ENCODE data around the gene TMEM128.
"Not testable (repeated sequence)": the region's sequence is repeated elsewhere in the genome, so short reads cannot be mapped to it uniquely, and the experiment has no call there.

Gene TMEM128

DNA sequence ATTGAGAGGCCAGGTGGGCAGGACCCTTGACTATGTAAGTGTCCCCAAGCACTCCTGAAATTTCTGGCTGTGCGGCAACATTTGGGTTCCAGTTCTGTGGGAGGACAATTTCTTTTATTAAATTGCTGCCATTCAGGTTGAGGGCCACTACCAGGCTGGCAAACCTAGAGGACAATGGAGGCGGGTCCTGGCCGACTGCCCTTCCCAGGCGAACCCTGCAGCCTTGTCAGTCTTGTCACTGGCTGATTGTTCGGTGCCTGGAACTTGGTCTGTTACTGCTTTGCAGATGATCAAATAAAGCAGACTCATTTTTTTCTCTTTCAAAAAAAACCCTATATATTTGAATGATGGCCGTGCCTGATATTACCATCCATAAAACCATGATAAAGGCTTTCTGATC, 6.6 kb upstream of the TMEM128 start:
- Histone ChIP-seq H3K9me3 (ENCODE audit: control insufficient read depth, low read length) (no peaks in the 10 kb centered on the region), H3K4me3 (ENCODE audit: extremely low read depth, insufficient read depth, low read length, poor library complexity, severe bottlenecking) (no peak overlapping the region), H3K27ac (ENCODE audit: low read depth, low read length, severe bottlenecking) (no peak overlapping the region), H3K4me1 (ENCODE audit: control insufficient read depth, insufficient read depth, low read length, poor library complexity, severe bottlenecking) (no peaks in the 10 kb centered on the region), H3K36me3 (ENCODE audit: control insufficient read depth, insufficient read depth, low read length) (no peaks in the 10 kb centered on the region)
- 84 to 92% methylated on average over 5 to 6 of the region's 6 CpGs for WGBS, 2 experiments (ENCODE audit: insufficient coverage in 2 of 2)

DNA sequence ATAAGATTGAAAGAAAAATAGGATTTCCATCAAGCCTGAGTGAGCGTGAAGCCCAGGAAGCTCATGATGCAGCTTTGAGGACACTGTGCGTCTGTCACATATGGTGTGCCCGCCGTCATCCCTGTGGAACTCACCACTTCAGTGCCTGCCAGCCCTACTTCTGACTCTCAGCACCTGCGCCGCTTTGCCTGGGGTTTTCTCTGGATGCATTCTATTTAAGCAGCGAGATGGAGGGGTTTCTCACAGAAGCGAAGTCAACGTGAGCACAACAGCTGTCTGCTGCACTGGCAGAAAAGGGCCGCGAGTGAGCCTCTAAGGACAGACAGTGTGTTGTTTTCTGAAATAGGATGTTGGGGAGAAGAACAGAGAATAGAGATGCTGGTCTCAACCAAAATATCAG, 6.2 kb upstream of the TMEM128 start:
- H3K9me3 ChIP-seq (ENCODE audit: control insufficient read depth, low read length): no peaks in the 10 kb centered on the region
- H3K4me3 ChIP-seq (ENCODE audit: extremely low read depth, insufficient read depth, low read length, poor library complexity, severe bottlenecking): no peak overlapping the region
- H3K36me3 ChIP-seq (ENCODE audit: control insufficient read depth, insufficient read depth, low read length): no peaks in the 10 kb centered on the region
- no peak overlapping the region for H3K27ac ChIP-seq (ENCODE audit: low read depth, low read length, severe bottlenecking)
- WGBS, 2 experiments (ENCODE audit: insufficient coverage in 2 of 2): 84 to 93% methylated on average over 9 to 10 of the region's 11 CpGs
- H3K4me1 ChIP-seq (ENCODE audit: control insufficient read depth, insufficient read depth, low read length, poor library complexity, severe bottlenecking): no peaks in the 10 kb centered on the region

DNA sequence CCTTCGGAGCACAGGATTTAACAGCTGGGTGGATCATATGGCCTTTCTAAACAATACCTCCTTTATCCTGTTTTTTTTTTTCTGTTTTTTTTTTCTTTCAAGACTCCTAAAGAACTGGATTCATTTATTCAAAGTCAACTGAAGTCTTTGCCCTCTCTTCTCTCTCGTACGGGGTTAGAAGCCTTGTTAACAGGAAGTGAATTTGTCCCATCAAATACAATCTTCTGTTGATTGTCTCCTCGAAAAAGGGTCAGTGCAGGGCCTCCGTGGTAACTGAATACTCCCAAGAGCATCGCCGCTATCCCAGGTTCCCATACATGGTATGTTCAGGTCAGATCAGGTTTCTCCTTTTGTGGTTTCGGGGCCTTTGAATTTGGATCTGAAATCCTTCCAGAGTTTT, 1.8 kb upstream of the TMEM128 start:
- H3K27ac ChIP-seq (ENCODE audit: low read depth, low read length, severe bottlenecking): no peak overlapping the region
- 92 to 95% methylated on average over 7 to 8 of the region's 8 CpGs for WGBS, 2 experiments (ENCODE audit: insufficient coverage in 2 of 2)
- H3K4me3 ChIP-seq (ENCODE audit: extremely low read depth, insufficient read depth, low read length, poor library complexity, severe bottlenecking): no peak overlapping the region
- H3K9me3 ChIP-seq (ENCODE audit: control insufficient read depth, low read length): no peaks in the 10 kb centered on the region
- peaks cover 5% of the 10 kb centered on the region for H3K4me1 ChIP-seq (ENCODE audit: control insufficient read depth, insufficient read depth, low read length, poor library complexity, severe bottlenecking)
- H3K36me3 ChIP-seq (ENCODE audit: control insufficient read depth, insufficient read depth, low read length): peaks cover 11% of the 10 kb centered on the region

DNA sequence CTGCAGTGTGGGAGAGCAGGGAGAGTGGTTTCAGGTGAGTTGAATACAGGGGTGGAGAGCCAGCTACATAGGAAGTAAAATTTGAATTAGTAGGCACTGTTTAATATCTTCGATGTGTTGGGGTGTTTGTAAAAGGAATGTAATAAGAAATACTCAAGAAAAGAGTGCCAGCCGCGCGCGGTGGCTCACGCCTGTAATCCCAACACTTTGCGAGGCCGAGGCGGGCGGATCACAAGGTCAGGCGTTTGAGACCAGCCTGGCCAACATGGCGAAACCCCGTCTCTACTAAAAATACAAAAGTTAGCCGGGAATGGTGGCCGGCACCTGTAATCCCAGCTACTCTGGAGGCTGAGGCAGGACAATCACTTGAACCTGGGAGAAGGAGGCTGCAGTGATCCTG, 1.3 kb upstream of the TMEM128 start:
- not testable (repeated sequence) for H3K4me3 ChIP-seq (ENCODE audit: extremely low read depth, insufficient read depth, low read length, poor library complexity, severe bottlenecking); H3K4me1 ChIP-seq (ENCODE audit: control insufficient read depth, insufficient read depth, low read length, poor library complexity, severe bottlenecking); H3K9me3 ChIP-seq (ENCODE audit: control insufficient read depth, low read length); H3K27ac ChIP-seq (ENCODE audit: low read depth, low read length, severe bottlenecking)
- peaks cover 17% of the 10 kb centered on the region for H3K36me3 ChIP-seq (ENCODE audit: control insufficient read depth, insufficient read depth, low read length)
- WGBS, 2 experiments (ENCODE audit: insufficient coverage in 2 of 2): 92 to 95% methylated on average over 12 to 13 of the region's 15 CpGs

DNA sequence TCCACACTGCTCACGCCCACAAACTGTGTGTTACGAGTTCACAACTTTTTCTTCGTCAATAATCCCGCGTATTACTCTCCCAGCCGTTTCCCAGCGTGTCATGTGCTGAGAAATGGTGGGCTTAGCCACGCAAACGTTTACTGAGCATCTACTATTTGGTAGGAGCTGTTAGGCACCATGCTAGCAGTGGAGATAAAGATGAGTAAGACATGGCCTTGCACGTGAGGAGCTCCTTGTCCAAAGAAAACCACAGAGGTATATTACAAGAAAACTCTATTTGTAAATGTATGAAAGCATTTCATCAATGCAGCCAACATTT, 821 bp upstream of the TMEM128 start:
- 52 to 67% methylated on average over 7 to 9 of the region's 10 CpGs for WGBS, 2 experiments (ENCODE audit: insufficient coverage in 2 of 2)
- Histone ChIP-seq H3K36me3 (ENCODE audit: control insufficient read depth, insufficient read depth, low read length) (peaks cover 22% of the 10 kb centered on the region), H3K27ac (ENCODE audit: low read depth, low read length, severe bottlenecking) (peak overlapping the region; percentile 96), H3K4me1 (ENCODE audit: control insufficient read depth, insufficient read depth, low read length, poor library complexity, severe bottlenecking) (peaks cover 5% of the 10 kb centered on the region), H3K4me3 (ENCODE audit: extremely low read depth, insufficient read depth, low read length, poor library complexity, severe bottlenecking) (peak overlapping the region; percentile 85), H3K9me3 (ENCODE audit: control insufficient read depth, low read length) (no peaks in the 10 kb centered on the region)

DNA sequence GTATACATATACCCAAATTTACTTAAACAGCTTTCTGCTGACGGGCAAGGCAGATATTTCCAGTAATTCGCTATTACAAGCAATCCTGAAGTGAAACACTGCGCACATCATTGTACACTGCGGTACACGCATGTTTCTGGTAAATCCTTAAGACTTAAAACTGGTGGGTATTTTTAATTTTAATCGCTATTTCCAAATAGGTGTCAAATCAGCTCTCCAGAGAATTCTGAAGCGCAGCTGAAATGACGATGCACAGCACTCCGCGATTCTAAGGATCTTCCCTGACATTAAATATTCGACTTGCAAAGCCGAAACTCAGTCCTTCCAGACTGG, 361 bp downstream of the TMEM128 start:
- 1 to 3% methylated on average over 8 to 10 of the region's 12 CpGs for WGBS, 2 experiments (ENCODE audit: insufficient coverage in 2 of 2)
- H3K4me3 ChIP-seq (ENCODE audit: extremely low read depth, insufficient read depth, low read length, poor library complexity, severe bottlenecking): peak overlapping the region; percentile 85
- H3K27ac ChIP-seq (ENCODE audit: low read depth, low read length, severe bottlenecking): peak overlapping the region; percentile 96
- H3K36me3 ChIP-seq (ENCODE audit: control insufficient read depth, insufficient read depth, low read length): peaks cover 31% of the 10 kb centered on the region
- no peaks in the 10 kb centered on the region for H3K9me3 ChIP-seq (ENCODE audit: control insufficient read depth, low read length)
- peaks cover 5% of the 10 kb centered on the region for H3K4me1 ChIP-seq (ENCODE audit: control insufficient read depth, insufficient read depth, low read length, poor library complexity, severe bottlenecking)

DNA sequence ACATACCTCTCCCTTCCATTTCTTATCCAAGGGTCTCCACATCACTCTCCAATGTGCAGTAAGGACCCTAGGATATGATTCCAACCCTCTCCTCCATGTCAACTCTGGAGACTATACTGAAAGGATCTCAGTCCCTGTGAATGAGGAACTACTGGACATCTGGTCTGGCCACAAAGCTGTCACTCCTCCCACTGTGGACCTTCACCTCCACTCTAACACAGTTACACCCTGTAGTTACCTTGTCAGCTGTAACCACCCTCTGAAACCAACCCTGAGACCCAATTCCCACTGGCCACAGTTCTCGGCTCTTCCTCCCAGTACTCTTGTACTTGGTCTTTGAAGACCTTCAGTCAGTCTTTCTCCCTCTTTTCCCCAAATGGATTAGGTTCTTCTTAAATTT, 2.9 kb downstream of the TMEM128 start:
- H3K36me3 ChIP-seq (ENCODE audit: control insufficient read depth, insufficient read depth, low read length): peaks cover 54% of the 10 kb centered on the region
- 94 to 100% methylated on average over 1 of the region's 1 CpG for WGBS, 2 experiments (ENCODE audit: insufficient coverage in 2 of 2)
- H3K4me3 ChIP-seq (ENCODE audit: extremely low read depth, insufficient read depth, low read length, poor library complexity, severe bottlenecking): no peak overlapping the region
- H3K27ac ChIP-seq (ENCODE audit: low read depth, low read length, severe bottlenecking): no peak overlapping the region
- H3K9me3 ChIP-seq (ENCODE audit: control insufficient read depth, low read length): no peaks in the 10 kb centered on the region
- peaks cover 5% of the 10 kb centered on the region for H3K4me1 ChIP-seq (ENCODE audit: control insufficient read depth, insufficient read depth, low read length, poor library complexity, severe bottlenecking)

DNA sequence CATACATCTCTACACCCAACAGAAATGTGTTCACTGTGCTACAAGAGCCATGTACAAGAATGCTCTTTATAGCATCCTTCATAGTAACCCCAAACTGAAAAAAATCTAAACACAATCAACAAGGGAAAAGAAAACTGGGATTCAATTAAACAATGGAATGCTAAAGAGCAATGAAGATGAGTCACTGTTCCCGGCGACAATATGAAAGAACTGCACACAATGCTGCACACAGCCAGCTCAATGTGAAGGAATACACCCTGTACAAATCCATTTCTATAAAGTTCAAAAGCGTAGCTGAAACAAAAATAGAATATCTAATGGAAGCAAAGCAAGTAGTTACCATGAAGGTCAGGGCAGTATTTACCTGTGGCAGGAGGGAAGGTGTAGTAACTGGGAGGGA, 8.5 kb downstream of the TMEM128 start:
- not testable (repeated sequence) for H3K4me3 ChIP-seq (ENCODE audit: extremely low read depth, insufficient read depth, low read length, poor library complexity, severe bottlenecking); H3K27ac ChIP-seq (ENCODE audit: low read depth, low read length, severe bottlenecking); H3K4me1 ChIP-seq (ENCODE audit: control insufficient read depth, insufficient read depth, low read length, poor library complexity, severe bottlenecking); H3K9me3 ChIP-seq (ENCODE audit: control insufficient read depth, low read length)
- H3K36me3 ChIP-seq (ENCODE audit: control insufficient read depth, insufficient read depth, low read length): peaks cover 59% of the 10 kb centered on the region
- no CpG with 5 or more reads among the region's 3 CpGs for WGBS, 2 experiments (ENCODE audit: insufficient coverage in 2 of 2)

DNA sequence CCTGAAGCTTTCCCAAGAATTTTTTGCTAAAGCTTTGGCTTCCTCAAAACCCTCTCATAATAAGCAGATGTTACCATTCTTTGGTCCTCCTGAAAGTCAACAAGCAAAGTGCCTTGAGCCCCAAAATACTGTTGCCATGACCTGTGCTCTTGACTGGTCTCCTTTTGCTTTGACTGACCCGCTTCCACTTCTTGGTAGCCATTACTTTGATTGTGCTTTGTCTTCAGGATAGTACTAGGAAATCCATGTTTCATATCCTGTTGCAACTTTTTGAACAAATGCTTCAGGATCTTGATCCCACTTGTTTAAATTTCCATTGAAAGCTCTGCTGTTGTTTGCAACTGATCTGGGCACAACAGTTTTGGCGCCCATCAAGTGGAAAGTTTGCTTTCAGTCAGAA, 14.4 kb downstream of the TMEM128 start:
- Histone ChIP-seq H3K9me3 (ENCODE audit: control insufficient read depth, low read length) (no peaks in the 10 kb centered on the region), H3K4me1 (ENCODE audit: control insufficient read depth, insufficient read depth, low read length, poor library complexity, severe bottlenecking) (no peaks in the 10 kb centered on the region), H3K36me3 (ENCODE audit: control insufficient read depth, insufficient read depth, low read length) (peaks cover 14% of the 10 kb centered on the region), H3K27ac (ENCODE audit: low read depth, low read length, severe bottlenecking) (no peak overlapping the region), H3K4me3 (ENCODE audit: extremely low read depth, insufficient read depth, low read length, poor library complexity, severe bottlenecking) (no peak overlapping the region)
- 83 to 90% methylated on average over 2 of the region's 2 CpGs for WGBS, 2 experiments (ENCODE audit: insufficient coverage in 2 of 2)

DNA sequence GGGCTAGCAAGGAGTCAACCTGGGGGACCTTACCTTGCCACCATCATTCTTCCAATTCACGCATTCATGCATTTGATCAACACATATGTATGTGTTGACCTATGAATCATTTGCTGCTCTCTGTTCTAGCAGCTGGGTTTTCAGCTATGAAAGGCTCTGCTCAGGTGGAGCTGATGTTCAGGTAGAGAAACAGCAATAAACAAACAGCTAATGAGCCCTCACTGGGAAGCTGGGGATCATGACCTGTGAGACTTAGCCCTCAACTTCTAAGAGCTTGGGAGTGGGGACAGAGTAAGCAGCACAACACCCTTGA, 19.7 kb downstream of the TMEM128 start:
- WGBS, 2 experiments (ENCODE audit: insufficient coverage in 2 of 2): 80% methylated on average over 1 of the region's 1 CpG; no CpG with 5 or more reads in 1 of the 2 experiments
- no peaks in the 10 kb centered on the region for H3K4me1 ChIP-seq (ENCODE audit: control insufficient read depth, insufficient read depth, low read length, poor library complexity, severe bottlenecking)

DNA sequence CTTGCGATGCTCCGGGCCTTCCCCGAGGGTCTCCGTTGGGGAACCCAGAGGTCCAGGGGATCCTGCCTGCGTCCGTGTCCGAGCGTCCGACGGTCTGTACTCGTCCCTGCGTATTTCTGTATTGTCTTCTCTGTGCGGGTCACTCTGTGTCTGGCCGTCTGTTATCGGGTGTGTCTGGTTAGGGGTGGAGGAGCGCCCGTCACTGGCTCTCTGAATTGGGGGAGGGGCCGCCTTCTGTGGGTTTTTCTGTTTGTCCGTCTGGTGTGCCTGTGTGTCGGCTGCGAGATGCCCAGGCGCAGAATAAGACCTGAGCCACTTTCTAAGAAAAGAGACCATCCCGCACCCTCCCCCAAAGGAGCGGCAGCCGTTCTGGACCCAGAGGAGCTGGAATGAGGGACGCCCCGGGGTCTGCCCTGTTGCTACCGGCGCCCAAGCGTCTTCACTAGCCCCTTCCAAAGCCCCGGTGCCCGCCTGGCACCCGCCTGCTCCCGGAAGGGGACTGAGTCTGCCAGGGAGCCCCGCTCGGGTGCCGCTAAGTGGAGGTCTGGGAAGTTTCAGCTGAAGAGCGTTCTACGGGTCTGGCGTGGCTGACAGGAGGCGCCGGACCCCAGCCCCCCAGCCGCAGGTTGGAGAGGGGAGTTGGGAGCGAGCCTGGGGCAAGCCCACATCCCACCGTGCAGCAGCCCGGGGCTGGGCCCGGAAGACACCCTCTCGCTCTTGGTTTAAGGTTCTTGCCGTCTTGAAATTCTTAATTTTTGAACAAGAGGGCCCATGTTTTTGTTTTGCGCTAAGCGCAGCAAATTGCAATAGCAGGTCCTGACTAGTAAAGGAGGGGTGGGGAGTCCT, 20.3 kb downstream of the TMEM128 start:
- Histone ChIP-seq H3K27ac (ENCODE audit: low read depth, low read length, severe bottlenecking) (no peak overlapping the region), H3K4me3 (ENCODE audit: extremely low read depth, insufficient read depth, low read length, poor library complexity, severe bottlenecking) (no peak overlapping the region), H3K9me3 (ENCODE audit: control insufficient read depth, low read length) (no peaks in the 10 kb centered on the region), H3K36me3 (ENCODE audit: control insufficient read depth, insufficient read depth, low read length) (no peaks in the 10 kb centered on the region), H3K4me1 (ENCODE audit: control insufficient read depth, insufficient read depth, low read length, poor library complexity, severe bottlenecking) (no peaks in the 10 kb centered on the region)
- 21 to 24% methylated on average over 37 to 44 of the region's 51 CpGs for WGBS, 2 experiments (ENCODE audit: insufficient coverage in 2 of 2)

More for the DNA sequence above, 19.7 kb downstream of the TMEM128 start:
- Histone ChIP-seq H3K27ac (ENCODE audit: low read depth, low read length, severe bottlenecking) (no peak overlapping the region), H3K4me3 (ENCODE audit: extremely low read depth, insufficient read depth, low read length, poor library complexity, severe bottlenecking) (no peak overlapping the region), H3K36me3 (ENCODE audit: control insufficient read depth, insufficient read depth, low read length) (no peaks in the 10 kb centered on the region), H3K9me3 (ENCODE audit: control insufficient read depth, low read length) (no peaks in the 10 kb centered on the region)

All from mesodermal cell (in vitro differentiated cells).